HepG2 (cell line): ENCODE data around the gene OR7A5.

Experiments used
- BRF2 ChIP-seq: sonication (generic); formaldehyde crosslinking; IDR thresholded peaks from 2 replicates; pipeline ENCODE4 v1.8.1; 2022; ENCODE audit warnings: mild to moderate bottlenecking, missing genetic modification reagents
- CREB1 ChIP-seq, 2 experiments: fragments of 450-650 bp in 1 of 2; IDR thresholded peaks; 2 replicates each; pipeline ENCODE4 v1.6.1; 2016 to 2017; ENCODE audit warnings: control low read depth in 1 of 2, mild to moderate bottlenecking in 1 of 2, missing compliant biosample characterization in 1 of 2, missing genetic modification characterization in 1 of 2
- ETV6 ChIP-seq: sonication (generic); formaldehyde crosslinking; conservative IDR thresholded peaks from 2 replicates; pipeline ENCODE4 v1.4.0; 2020; ENCODE audit warnings: missing genetic modification reagents
- GATAD2A ChIP-seq: IDR thresholded peaks from 2 replicates; pipeline ENCODE4 v1.6.1; 2016
- MED8 ChIP-seq: sonication (generic); formaldehyde crosslinking; IDR thresholded peaks from 2 replicates; pipeline ENCODE4 v1.8.1; 2023; ENCODE audit warnings: mild to moderate bottlenecking, missing genetic modification reagents; ENCODE audit not compliant: insufficient replicate concordance
- PBX3 ChIP-seq: sonication (generic); formaldehyde crosslinking; IDR thresholded peaks from 2 replicates; pipeline ENCODE4 v1.8.1; 2023; ENCODE audit warnings: missing genetic modification reagents, inconsistent platforms, borderline replicate concordance
- POLR2A ChIP-seq, 2 experiments: IDR thresholded peaks; 2 replicates each; pipeline ENCODE4 v1.6.1; 2011; ENCODE audit warnings: low read depth in 2 of 2, low read length in 2 of 2, mild to moderate bottlenecking in 1 of 2, moderate library complexity in 1 of 2; ENCODE audit not compliant: insufficient read depth in 1 of 2
- SAFB2 ChIP-seq: sonication (generic); formaldehyde crosslinking; IDR thresholded peaks from 2 replicates; pipeline ENCODE4 v1.5.1; 2020; ENCODE audit warnings: missing genetic modification reagents, low read depth, mild to moderate bottlenecking, borderline replicate concordance
- ZNF703 ChIP-seq: sonication (generic); formaldehyde crosslinking; IDR thresholded peaks from 2 replicates; pipeline ENCODE4 v1.5.1; 2020; ENCODE audit warnings: missing genetic modification reagents, mild to moderate bottlenecking, moderate library complexity, borderline replicate concordance
- ZSCAN20 ChIP-seq: sonication (generic); formaldehyde crosslinking; IDR thresholded peaks from 2 replicates; pipeline ENCODE4 v1.4.0; 2020; ENCODE audit warnings: missing genetic modification reagents, mild to moderate bottlenecking, borderline replicate concordance

GRCh38 chr19:14798760-14799159, 36.2 kb downstream of the OR7A5 start:
- no peak for TF ChIP-seq POLR2A (IDR thresholded peaks at IDR 0.05; ENCODE audit: insufficient read depth in 1 of 2, low read depth in 2 of 2, low read length in 2 of 2)
- no peak for TF ChIP-seq BRF2 (CRISPR knock-in tag)
- TF ChIP-seq MED8 (CRISPR knock-in tag): no peak
- no peak for TF ChIP-seq SAFB2 (CRISPR knock-in tag)
- TF ChIP-seq ETV6 (CRISPR knock-in tag): no peak
- TF ChIP-seq CREB1 (IDR thresholded peaks at IDR 0.05): no peak
- no peak for TF ChIP-seq CREB1 (CRISPR knock-in tag; IDR thresholded peaks at IDR 0.05)
- TF ChIP-seq ZNF703 (CRISPR knock-in tag): no peak
- TF ChIP-seq GATAD2A (CRISPR knock-in tag): no peak
- no peak for TF ChIP-seq ZSCAN20 (CRISPR knock-in tag)
- no peak for TF ChIP-seq PBX3 (CRISPR knock-in tag)
